Activated CD8-positive, alpha-beta T cell treated with anti-CD3 and anti-CD28 coated beads for 36 hours (primary cell): Measurements from ENCODE around the gene SPTB. TPM values are rescaled to one million over a fixed set of nuclear protein-coding genes. Genes with fewer than 3 reads are reported as not detected.

ENCODE experiments used
- ATAC-seq: fragments of 200-7000 bp; cut with Tn5 transposase; one replicate; pipeline ENCODE4 v1.10.0; 2021; ENCODE audit warnings: mild to moderate bottlenecking, moderate library complexity
- CTCF ChIA-PET: fragments of 350-600 bp; sonication (Branson Sonifier 250); formaldehyde crosslinking; loops from one replicate; lab custom pipeline; 2021; ENCODE audit warnings: antibody characterized with exemption; lab: Charles Lee
- POLR2A ChIA-PET: fragments of 350-600 bp; sonication (Branson Sonifier 250); formaldehyde crosslinking; loops from one replicate; lab custom pipeline; 2021; ENCODE audit warnings: antibody characterized with exemption; lab: Charles Lee
- DNase-seq: peaks from one replicate; pipeline ENCODE4 v3.0.0-alpha.2; 2020
- H3K27ac Mint-ChIP-seq: one replicate; pipeline ENCODE4 v1.8.0; 2021; ENCODE audit warnings: mild to moderate bottlenecking, mixed read lengths
- H3K27me3 Mint-ChIP-seq: one replicate; pipeline ENCODE4 v1.8.0; 2021; ENCODE audit warnings: mixed read lengths
- H3K36me3 Mint-ChIP-seq: one replicate; pipeline ENCODE4 v1.8.0; 2021; ENCODE audit warnings: low read depth, mixed read lengths
- H3K4me1 Mint-ChIP-seq: one replicate; pipeline ENCODE4 v1.8.0; 2021; ENCODE audit warnings: low read depth, mixed read lengths
- H3K4me3 Mint-ChIP-seq: one replicate; pipeline ENCODE4 v1.8.0; 2021; ENCODE audit warnings: mild to moderate bottlenecking, moderate library complexity, mixed read lengths
- H3K9me3 Mint-ChIP-seq: one replicate; pipeline ENCODE4 v1.8.0; 2021; ENCODE audit warnings: mixed read lengths
- intact Hi-C: fragments of 100-400 bp; cut with micrococcal nuclease; formaldehyde crosslinking; loops from one replicate; pipeline ENCODE4 v1.10.0; 2022
- total RNA-seq, 2 experiments: library from RNA; stranded (reverse); gene quantifications; one replicate each; pipeline ENCODE4 v1.2.3, GENCODE V29; 2021
- TF ChIP-seq, protein P1 (sequence below): fragments of 200-600 bp; IDR thresholded peaks from one replicate; pipeline ENCODE4 v1.8.0; 2022; ENCODE audit warnings: antibody characterized with exemption, mild to moderate bottlenecking

The SPTB gene
- total RNA-seq, 2 experiments from 2014 or later, result 0.07 to 0.27 TPM

- H3K4me3 Mint-ChIP-seq, result no peak overlapping the region
- TF ChIP-seq, protein P1, sequence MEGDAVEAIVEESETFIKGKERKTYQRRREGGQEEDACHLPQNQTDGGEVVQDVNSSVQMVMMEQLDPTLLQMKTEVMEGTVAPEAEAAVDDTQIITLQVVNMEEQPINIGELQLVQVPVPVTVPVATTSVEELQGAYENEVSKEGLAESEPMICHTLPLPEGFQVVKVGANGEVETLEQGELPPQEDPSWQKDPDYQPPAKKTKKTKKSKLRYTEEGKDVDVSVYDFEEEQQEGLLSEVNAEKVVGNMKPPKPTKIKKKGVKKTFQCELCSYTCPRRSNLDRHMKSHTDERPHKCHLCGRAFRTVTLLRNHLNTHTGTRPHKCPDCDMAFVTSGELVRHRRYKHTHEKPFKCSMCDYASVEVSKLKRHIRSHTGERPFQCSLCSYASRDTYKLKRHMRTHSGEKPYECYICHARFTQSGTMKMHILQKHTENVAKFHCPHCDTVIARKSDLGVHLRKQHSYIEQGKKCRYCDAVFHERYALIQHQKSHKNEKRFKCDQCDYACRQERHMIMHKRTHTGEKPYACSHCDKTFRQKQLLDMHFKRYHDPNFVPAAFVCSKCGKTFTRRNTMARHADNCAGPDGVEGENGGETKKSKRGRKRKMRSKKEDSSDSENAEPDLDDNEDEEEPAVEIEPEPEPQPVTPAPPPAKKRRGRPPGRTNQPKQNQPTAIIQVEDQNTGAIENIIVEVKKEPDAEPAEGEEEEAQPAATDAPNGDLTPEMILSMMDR, result no peak
- DNase-seq (no peak), ATAC-seq (no peak)
- intact Hi-C loops, result no loop called here
- ChIA-PET POLR2A (no interaction called here), CTCF (no interaction called here)
- no peak overlapping the region for H3K27ac Mint-ChIP-seq
- no peaks in the 10 kb centered on the region for H3K36me3 Mint-ChIP-seq
- H3K4me1 Mint-ChIP-seq, result no peaks in the 10 kb centered on the region
- no peaks in the 10 kb centered on the region for H3K9me3 Mint-ChIP-seq
- no peaks in the 10 kb centered on the region for H3K27me3 Mint-ChIP-seq
Measured at GRCh38 chr14:64784006-64784405, 95.7 kb downstream of the SPTB start.

- Mint-ChIP-seq H3K4me3 (no peak overlapping the region), H3K9me3 (no peaks in the 10 kb centered on the region), H3K36me3 (no peaks in the 10 kb centered on the region), H3K4me1 (no peaks in the 10 kb centered on the region), H3K27me3 (no peaks in the 10 kb centered on the region), H3K27ac (no peak overlapping the region)
- DNase-seq (no peak), ATAC-seq (no peak)
- ChIA-PET CTCF (interaction anchor here (0.8 to 2.5 kb wide), 7 partner anchors 9 to 110 kb away, joined by 3 to 7 read pairs (median 3); no protein-coding TSS in a partner anchor), POLR2A (no interaction called here)
- TF ChIP-seq, protein P1, result no peak
- intact Hi-C loops, result no loop called here
Measured at GRCh38 chr14:64782196-64782595, 97.5 kb downstream of the SPTB start.

DNA sequence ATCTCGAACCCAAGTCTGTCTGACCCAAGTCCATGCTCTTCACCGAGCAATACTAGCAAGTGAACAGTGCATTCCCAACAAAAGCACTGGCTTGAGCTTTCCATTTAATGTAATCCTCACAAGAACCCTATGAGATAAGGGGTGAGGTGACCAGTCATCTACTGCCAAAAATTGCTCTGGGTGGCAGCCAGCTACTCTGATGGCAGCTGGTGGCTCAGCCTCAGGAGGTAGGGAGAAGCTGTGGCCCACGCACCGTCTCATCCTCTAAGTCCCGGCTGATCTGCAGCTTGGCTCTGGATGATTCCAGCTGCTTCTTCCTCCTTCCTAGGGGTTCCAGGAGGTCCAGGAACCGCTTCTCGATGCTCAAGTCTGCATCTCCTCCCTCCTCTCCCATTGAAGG lies 100.2 kb downstream of the SPTB start:
- TF ChIP-seq, protein P1, result no peak
- ChIA-PET CTCF (interaction anchor here (0.9 to 2.9 kb wide), 4 partner anchors 15 to 112 kb away, joined by 3 to 10 read pairs (median 4); no protein-coding TSS in a partner anchor), POLR2A (no interaction called here)
- Mint-ChIP-seq H3K27me3 (no peaks in the 10 kb centered on the region), H3K9me3 (no peaks in the 10 kb centered on the region), H3K4me3 (no peak overlapping the region), H3K4me1 (no peaks in the 10 kb centered on the region), H3K27ac (no peak overlapping the region), H3K36me3 (no peaks in the 10 kb centered on the region)
- ATAC-seq (no peak), DNase-seq (no peak)
- intact Hi-C loops, result no loop called here

DNA sequence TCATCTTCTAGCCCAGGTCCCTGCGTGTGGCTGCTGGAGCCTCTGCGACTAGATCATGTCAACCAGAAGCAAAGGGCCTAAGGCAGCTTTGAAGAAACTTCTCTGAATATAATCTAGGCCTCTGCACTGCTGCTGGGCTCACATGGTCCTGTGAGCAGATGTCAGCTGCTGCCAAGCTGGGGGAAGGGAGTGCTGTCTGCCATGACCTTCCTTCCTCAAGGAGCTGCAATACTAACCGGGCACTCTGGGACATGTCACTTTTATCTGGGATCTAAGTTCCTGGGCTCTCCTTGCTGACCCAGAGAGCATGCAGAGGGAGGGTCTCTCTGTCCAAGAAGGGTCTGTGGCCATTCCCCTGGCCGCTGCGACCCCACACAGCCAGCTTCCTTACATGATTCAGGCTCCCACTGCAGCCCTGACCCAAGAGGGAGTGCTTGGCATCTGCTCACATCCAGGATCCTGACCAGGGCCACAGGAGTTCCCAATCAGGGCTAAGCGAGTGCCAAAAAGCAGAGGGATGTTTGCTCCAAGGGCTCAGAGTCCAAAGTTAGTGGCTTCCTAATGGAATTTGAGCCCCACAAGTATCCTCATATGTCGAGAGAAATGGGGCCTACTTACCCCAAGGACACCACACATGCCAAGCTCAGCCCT lies 101.5 kb downstream of the SPTB start:
- Mint-ChIP-seq H3K9me3 (no peaks in the 10 kb centered on the region), H3K4me3 (no peak overlapping the region), H3K27ac (no peak overlapping the region), H3K36me3 (no peaks in the 10 kb centered on the region), H3K4me1 (no peaks in the 10 kb centered on the region), H3K27me3 (no peaks in the 10 kb centered on the region)
- DNase-seq, result no peak
- CTCF ChIA-PET, result interaction anchor here (1.1 to 2.9 kb wide), 3 partner anchors 13 to 142 kb away, joined by 3 to 10 read pairs (median 8); no protein-coding TSS in a partner anchor
- ATAC-seq, result no peak
- intact Hi-C loops, result no loop called here
- POLR2A ChIA-PET, result no interaction called here
- TF ChIP-seq, protein P1, result no peak

DNA sequence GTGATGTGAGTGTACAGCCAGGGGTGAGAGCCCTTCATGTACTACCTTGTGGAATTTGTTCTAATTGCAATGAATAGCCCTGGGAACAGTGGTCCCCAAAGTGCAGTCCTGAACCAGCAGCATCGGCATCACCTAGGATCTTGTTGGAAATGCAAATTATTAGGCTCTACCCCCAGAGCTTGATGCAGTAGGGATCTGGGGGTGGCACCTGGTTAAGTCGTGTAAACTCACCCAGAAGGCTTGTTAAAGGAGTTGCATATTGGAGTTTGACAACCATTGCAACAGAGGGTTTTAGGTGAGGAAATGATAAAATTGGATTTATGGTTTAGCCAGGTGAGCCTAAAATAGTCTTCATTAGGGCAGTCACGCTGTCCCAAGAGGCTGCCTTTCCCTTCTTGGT lies 102.2 kb downstream of the SPTB start:
- no peaks in the 10 kb centered on the region for H3K9me3 Mint-ChIP-seq
- no peak for DNase-seq
- intact Hi-C loops, result no loop called here
- H3K27me3 Mint-ChIP-seq, result no peaks in the 10 kb centered on the region
- H3K4me1 Mint-ChIP-seq, result no peaks in the 10 kb centered on the region
- H3K36me3 Mint-ChIP-seq, result no peaks in the 10 kb centered on the region
- TF ChIP-seq, protein P1, result no peak
- POLR2A ChIA-PET, result no interaction called here
- no peak overlapping the region for H3K27ac Mint-ChIP-seq
- H3K4me3 Mint-ChIP-seq, result no peak overlapping the region
- ATAC-seq, result no peak
- CTCF ChIA-PET, result interaction anchor here (1.1 to 2.9 kb wide), 4 partner anchors 13 to 141 kb away, joined by 3 to 10 read pairs (median 8); no protein-coding TSS in a partner anchor
